Smooth muscle cell (in vitro differentiated cells): ENCODE data around the gene TAF1A. TPM values are rescaled to one million over a fixed set of nuclear protein-coding genes. Genes with fewer than 3 reads are reported as not detected.
A peak's percentile ranks its signal among the peaks of the same experiment; 100 is the strongest.

ENCODE experiments used
- DNase-seq: peaks from one replicate; lab custom pipeline; 2025; ENCODE audit not compliant: unreplicated experiment; lab: John Stamatoyannopoulos, UW
- H2AFZ ChIP-seq: fragments of 200-600 bp; sonication (generic); 2 replicates; pipeline ENCODE4 v1.6.0; 2016; ENCODE audit warnings: antibody characterized with exemption, low read depth, mild to moderate bottlenecking
- H3F3A ChIP-seq: fragments of 200-600 bp; sonication (generic); 2 replicates; pipeline ENCODE4 v1.6.0; 2017; ENCODE audit warnings: antibody characterized with exemption, low read depth
- H3K27ac ChIP-seq: fragments of 200-600 bp; sonication (generic); 2 replicates; pipeline ENCODE4 v1.5.1; 2016; ENCODE audit warnings: low read depth, mild to moderate bottlenecking
- H3K27me3 ChIP-seq: fragments of 200-600 bp; sonication (generic); 2 replicates; pipeline ENCODE4 v1.6.1; 2016; ENCODE audit warnings: low read depth, mild to moderate bottlenecking
- H3K36me3 ChIP-seq: fragments of 200-600 bp; sonication (generic); 2 replicates; pipeline ENCODE4 v1.5.1; 2016; ENCODE audit warnings: low read depth
- H3K4me1 ChIP-seq: fragments of 200-600 bp; sonication (generic); 2 replicates; pipeline ENCODE4 v1.5.1; 2016; ENCODE audit warnings: low read depth
- H3K4me2 ChIP-seq: fragments of 200-600 bp; sonication (generic); 2 replicates; pipeline ENCODE4 v1.6.0; 2016; ENCODE audit warnings: mild to moderate bottlenecking
- H3K4me3 ChIP-seq: fragments of 200-600 bp; sonication (generic); 2 replicates; pipeline ENCODE4 v1.5.1; 2016; ENCODE audit warnings: mild to moderate bottlenecking
- H3K79me2 ChIP-seq: fragments of 200-600 bp; sonication (generic); 2 replicates; pipeline ENCODE4 v1.6.0; 2016; ENCODE audit warnings: low read depth, mild to moderate bottlenecking
- H3K9ac ChIP-seq: fragments of 200-600 bp; sonication (generic); 2 replicates; pipeline ENCODE4 v1.6.0; 2016; ENCODE audit warnings: low read depth
- H3K9me3 ChIP-seq: fragments of 200-600 bp; sonication (generic); replicated peaks from 2 replicates; pipeline ENCODE4 v1.5.1; 2016; ENCODE audit warnings: low read depth
- H4K20me1 ChIP-seq: fragments of 200-600 bp; sonication (generic); 2 replicates; pipeline ENCODE4 v1.6.0; 2016; ENCODE audit warnings: low read depth
- WGBS: methylation state at CpG from one replicate; pipeline ENCODE4 v1.1.7; 2016; ENCODE audit warnings: low lambda C conversion rate; 5-methylcytosine and 5-hydroxymethylcytosine counted together
- polyA plus RNA-seq: library from polyadenylated mRNA; unstranded; fragments of >200 nt; fragmentation: Nextera tagmentation; extraction: Ambion mirVana; gene quantifications from 2 replicates; pipeline ENCODE4 v1.2.1, GENCODE V29; 2016
- total RNA-seq: library from RNA; depleted of rRNA; stranded (reverse); fragments of >200 nt; gene quantifications from 2 replicates; pipeline ENCODE4 v1.2.3, GENCODE V29; 2014
- TF ChIP-seq, protein P1 (sequence below): fragments of 200-600 bp; sonication (generic); IDR thresholded peaks from 2 replicates; pipeline ENCODE4 v1.5.1; 2017; ENCODE audit warnings: borderline replicate concordance, mild to moderate bottlenecking, antibody characterized with exemption; ENCODE audit not compliant: insufficient read depth, poor library complexity, severe bottlenecking

The TAF1A gene
- total and polyA plus RNA-seq, 2 experiments from 2014 or later, result 5.1 to 7.4 TPM

DNA sequence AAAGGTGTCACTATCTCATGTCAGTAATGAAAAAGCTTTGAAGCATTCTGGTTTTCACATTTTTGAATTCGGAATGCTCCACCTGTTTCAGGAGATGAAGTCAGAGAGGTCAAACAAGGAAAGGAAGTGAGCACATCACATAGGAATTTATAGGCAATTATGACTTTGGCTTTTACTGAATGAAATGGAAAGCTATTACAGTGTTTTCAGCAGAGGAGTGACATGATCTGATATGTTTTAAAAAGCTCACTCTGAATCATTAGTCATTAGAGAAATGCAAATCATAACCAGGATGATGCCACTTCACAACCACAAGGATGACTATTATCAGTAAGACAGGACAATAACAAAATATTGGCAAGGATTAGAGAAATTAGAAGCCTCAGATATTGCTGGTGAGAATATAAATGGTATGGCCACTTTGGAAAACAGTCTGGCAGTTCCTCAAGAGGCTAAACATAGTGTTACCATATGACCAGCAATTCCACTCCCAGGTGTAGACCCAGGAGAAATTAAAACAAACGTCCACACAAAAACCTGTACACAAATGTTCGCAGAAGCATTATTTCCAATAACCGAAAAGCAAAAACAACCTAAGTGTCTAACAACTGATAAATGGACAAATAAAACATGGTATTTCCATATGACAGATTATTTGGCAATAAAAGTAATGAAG is 7.5 kb downstream of the TAF1A start:
- H3K27ac ChIP-seq, result peak overlapping the region; percentile 66
- no peak overlapping the region for H3K9ac ChIP-seq
- 91% methylated on average over 4 of the region's 4 CpGs for WGBS
- TF ChIP-seq, protein P1, sequence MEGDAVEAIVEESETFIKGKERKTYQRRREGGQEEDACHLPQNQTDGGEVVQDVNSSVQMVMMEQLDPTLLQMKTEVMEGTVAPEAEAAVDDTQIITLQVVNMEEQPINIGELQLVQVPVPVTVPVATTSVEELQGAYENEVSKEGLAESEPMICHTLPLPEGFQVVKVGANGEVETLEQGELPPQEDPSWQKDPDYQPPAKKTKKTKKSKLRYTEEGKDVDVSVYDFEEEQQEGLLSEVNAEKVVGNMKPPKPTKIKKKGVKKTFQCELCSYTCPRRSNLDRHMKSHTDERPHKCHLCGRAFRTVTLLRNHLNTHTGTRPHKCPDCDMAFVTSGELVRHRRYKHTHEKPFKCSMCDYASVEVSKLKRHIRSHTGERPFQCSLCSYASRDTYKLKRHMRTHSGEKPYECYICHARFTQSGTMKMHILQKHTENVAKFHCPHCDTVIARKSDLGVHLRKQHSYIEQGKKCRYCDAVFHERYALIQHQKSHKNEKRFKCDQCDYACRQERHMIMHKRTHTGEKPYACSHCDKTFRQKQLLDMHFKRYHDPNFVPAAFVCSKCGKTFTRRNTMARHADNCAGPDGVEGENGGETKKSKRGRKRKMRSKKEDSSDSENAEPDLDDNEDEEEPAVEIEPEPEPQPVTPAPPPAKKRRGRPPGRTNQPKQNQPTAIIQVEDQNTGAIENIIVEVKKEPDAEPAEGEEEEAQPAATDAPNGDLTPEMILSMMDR, result no peak
- H3F3A ChIP-seq, result no peaks in the 10 kb centered on the region
- no peak for DNase-seq
- H4K20me1 ChIP-seq, result peaks cover 3% of the 10 kb centered on the region
- H3K27me3 ChIP-seq, result no peaks in the 10 kb centered on the region
- peaks cover 13% of the 10 kb centered on the region for H3K36me3 ChIP-seq
- H3K4me1 ChIP-seq, result no peaks in the 10 kb centered on the region
- no peak overlapping the region for H3K4me2 ChIP-seq
- H3K9me3 ChIP-seq, result no peaks in the 10 kb centered on the region
- H3K79me2 ChIP-seq, result peaks cover 5% of the 10 kb centered on the region
- no peak overlapping the region for H3K4me3 ChIP-seq
- H2AFZ ChIP-seq, result no peak overlapping the region

DNA sequence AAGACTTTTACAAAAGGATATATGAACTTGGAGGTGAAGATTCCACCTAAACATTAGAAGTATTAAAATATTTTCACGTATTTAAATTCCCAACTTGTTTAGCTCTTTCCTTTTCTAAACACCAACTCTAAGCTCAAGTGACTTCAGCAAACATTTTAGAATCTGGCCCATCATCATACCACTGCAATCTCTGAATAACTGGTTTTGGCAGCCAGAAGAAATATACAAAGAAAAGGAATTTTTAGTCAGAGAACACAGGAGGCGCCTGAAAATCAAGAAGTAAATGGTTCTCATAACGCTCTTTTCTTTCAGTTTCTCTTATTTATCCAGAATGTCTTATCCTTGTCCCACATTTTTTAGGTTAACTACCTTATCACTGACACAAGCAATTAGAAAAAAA is 10.4 kb downstream of the TAF1A start:
- Histone ChIP-seq H3F3A (no peaks in the 10 kb centered on the region), H3K27ac (no peak overlapping the region), H3K9me3 (no peaks in the 10 kb centered on the region), H3K4me3 (no peak overlapping the region), H3K27me3 (no peaks in the 10 kb centered on the region), H3K79me2 (no peaks in the 10 kb centered on the region), H3K9ac (no peak overlapping the region), H3K36me3 (peaks cover 13% of the 10 kb centered on the region), H2AFZ (no peak overlapping the region), H4K20me1 (peaks cover 8% of the 10 kb centered on the region), H3K4me1 (no peaks in the 10 kb centered on the region), H3K4me2 (no peak overlapping the region)
- 98% methylated on average over 3 of the region's 3 CpGs for WGBS
- TF ChIP-seq, protein P1, result no peak
- DNase-seq, result no peak

- no peaks in the 10 kb centered on the region for H4K20me1 ChIP-seq
- DNase-seq, result no peak
- H2AFZ ChIP-seq, result no peak overlapping the region
- no peaks in the 10 kb centered on the region for H3K79me2 ChIP-seq
- H3K27me3 ChIP-seq, result no peaks in the 10 kb centered on the region
- peaks cover 11% of the 10 kb centered on the region for H3K9me3 ChIP-seq
- no peak overlapping the region for H3K9ac ChIP-seq
- TF ChIP-seq, protein P1, result no peak
- H3K4me2 ChIP-seq, result no peak overlapping the region
- no peak overlapping the region for H3K27ac ChIP-seq
- no peaks in the 10 kb centered on the region for H3F3A ChIP-seq
- H3K36me3 ChIP-seq, result peaks cover 23% of the 10 kb centered on the region
- no peaks in the 10 kb centered on the region for H3K4me1 ChIP-seq
- no peak overlapping the region for H3K4me3 ChIP-seq
- 96% methylated on average over 1 of the region's 1 CpG for WGBS
Observed at GRCh38 chr1:222570837-222571236, 18.9 kb downstream of the TAF1A start.

DNA sequence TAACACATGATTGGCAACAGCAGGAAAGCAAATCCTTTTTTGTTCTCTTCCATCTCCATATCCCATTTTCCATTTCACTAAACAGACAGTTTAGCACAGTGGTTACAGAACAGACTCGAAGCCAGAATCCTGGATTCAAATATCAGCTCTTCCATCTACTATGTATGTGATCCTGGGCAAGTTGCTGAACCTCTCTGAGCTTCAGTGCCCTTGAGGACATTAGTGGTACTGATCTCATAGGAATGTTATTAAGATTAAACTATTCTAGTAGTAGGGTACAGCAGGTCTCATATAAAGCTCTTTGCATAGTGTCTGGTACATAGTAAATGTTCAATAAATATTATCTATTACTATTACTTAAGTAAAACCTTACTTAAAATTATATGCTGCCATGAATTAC is 28.1 kb downstream of the TAF1A start:
- TF ChIP-seq, protein P1, result no peak

More for the DNA sequence above, 28.1 kb downstream of the TAF1A start:
- DNase-seq, result no peak
- Histone ChIP-seq H2AFZ (no peak overlapping the region), H3K4me2 (no peak overlapping the region), H3K79me2 (no peaks in the 10 kb centered on the region), H3F3A (no peaks in the 10 kb centered on the region), H3K4me3 (no peak overlapping the region), H3K9me3 (no peaks in the 10 kb centered on the region), H3K4me1 (no peaks in the 10 kb centered on the region), H3K9ac (no peak overlapping the region), H3K36me3 (no peaks in the 10 kb centered on the region), H3K27me3 (no peaks in the 10 kb centered on the region), H4K20me1 (no peaks in the 10 kb centered on the region), H3K27ac (no peak overlapping the region)
- 94% methylated on average over 1 of the region's 1 CpG for WGBS
